Loucy (cell line): Measurements from ENCODE around the gene C1orf232.

Source experiments
- H2AFZ ChIP-seq: fragments of 200-600 bp; sonication (generic); 2 replicates; pipeline ENCODE4 v1.6.0; 2016; ENCODE audit warnings: antibody characterized with exemption, mild to moderate bottlenecking, low read length, moderate library complexity
- H3F3A ChIP-seq: fragments of 200-600 bp; 2 replicates; pipeline ENCODE4 v1.6.0; 2016; ENCODE audit warnings: antibody characterized with exemption, low read depth, mild to moderate bottlenecking
- H3K27me3 ChIP-seq: fragments of 200-600 bp; sonication (generic); 2 replicates; pipeline ENCODE4 v1.6.1; 2014; ENCODE audit warnings: low read length, mild to moderate bottlenecking; ENCODE audit not compliant: insufficient read depth, poor library complexity, severe bottlenecking
- H3K36me3 ChIP-seq: fragments of 200-600 bp; sonication (generic); 2 replicates; pipeline ENCODE4 v1.6.1; 2016; ENCODE audit warnings: low read length; ENCODE audit not compliant: insufficient read depth
- H3K4me1 ChIP-seq: fragments of 200-600 bp; sonication (generic); 2 replicates; pipeline ENCODE4 v1.5.1; 2014; ENCODE audit warnings: low read length, mild to moderate bottlenecking; ENCODE audit not compliant: insufficient read depth, poor library complexity, severe bottlenecking
- H3K4me2 ChIP-seq: fragments of 200-600 bp; sonication (generic); 2 replicates; pipeline ENCODE4 v1.6.0; 2014; ENCODE audit warnings: antibody characterized with exemption, low read length, low read depth, mild to moderate bottlenecking; ENCODE audit not compliant: poor library complexity, severe bottlenecking
- H3K4me3 ChIP-seq: fragments of 200-600 bp; sonication (generic); 2 replicates; pipeline ENCODE4 v1.5.1; 2014; ENCODE audit warnings: low read length, mild to moderate bottlenecking, mixed read lengths; ENCODE audit not compliant: poor library complexity, severe bottlenecking
- H3K79me2 ChIP-seq: fragments of 200-600 bp; sonication (generic); 2 replicates; pipeline ENCODE4 v1.6.1; 2014; ENCODE audit warnings: low read length; ENCODE audit not compliant: insufficient read depth
- H3K9ac ChIP-seq: fragments of 200-600 bp; sonication (generic); 2 replicates; pipeline ENCODE4 v1.6.0; 2014; ENCODE audit warnings: mild to moderate bottlenecking, low read depth, low read length, moderate library complexity; ENCODE audit not compliant: poor library complexity, severe bottlenecking
- H3K9me2 ChIP-seq: fragments of 200-600 bp; sonication (generic); replicated peaks from 2 replicates; pipeline ENCODE4 v1.6.1; 2016; ENCODE audit warnings: low read depth, low read length, mixed read lengths
- H3K9me3 ChIP-seq: fragments of 200-600 bp; sonication (generic); 2 replicates; pipeline ENCODE4 v1.6.1; 2014; ENCODE audit warnings: mild to moderate bottlenecking, antibody characterized with exemption, low read length, low read depth; ENCODE audit not compliant: insufficient read depth
- H4K20me1 ChIP-seq: fragments of 200-600 bp; sonication (generic); 2 replicates; pipeline ENCODE4 v1.6.0; 2014; ENCODE audit warnings: antibody characterized with exemption, low read length, mild to moderate bottlenecking; ENCODE audit not compliant: insufficient read depth, poor library complexity, severe bottlenecking
- EZH2phosphoT487 ChIP-seq: fragments of 200-600 bp; IDR thresholded peaks from 2 replicates; pipeline ENCODE4 v1.6.1; 2018; ENCODE audit warnings: antibody characterized with exemption, mild to moderate bottlenecking, moderate library complexity, borderline replicate concordance
- TF ChIP-seq, protein P1 (sequence below): fragments of 200-600 bp; sonication (generic); conservative IDR thresholded peaks from 2 replicates; pipeline ENCODE4 v1.5.1; 2014; ENCODE audit warnings: mild to moderate bottlenecking, antibody characterized with exemption, low read length

C1orf232 gene

GRCh38 chr1:26212726-26213125, 44.0 kb upstream of the C1orf232 start:
- Histone ChIP-seq H3K36me3 (no peaks in the 10 kb centered on the region), H3K4me2 (no peak overlapping the region)
- no peak for TF ChIP-seq EZH2phosphoT487
- TF ChIP-seq, protein P1, sequence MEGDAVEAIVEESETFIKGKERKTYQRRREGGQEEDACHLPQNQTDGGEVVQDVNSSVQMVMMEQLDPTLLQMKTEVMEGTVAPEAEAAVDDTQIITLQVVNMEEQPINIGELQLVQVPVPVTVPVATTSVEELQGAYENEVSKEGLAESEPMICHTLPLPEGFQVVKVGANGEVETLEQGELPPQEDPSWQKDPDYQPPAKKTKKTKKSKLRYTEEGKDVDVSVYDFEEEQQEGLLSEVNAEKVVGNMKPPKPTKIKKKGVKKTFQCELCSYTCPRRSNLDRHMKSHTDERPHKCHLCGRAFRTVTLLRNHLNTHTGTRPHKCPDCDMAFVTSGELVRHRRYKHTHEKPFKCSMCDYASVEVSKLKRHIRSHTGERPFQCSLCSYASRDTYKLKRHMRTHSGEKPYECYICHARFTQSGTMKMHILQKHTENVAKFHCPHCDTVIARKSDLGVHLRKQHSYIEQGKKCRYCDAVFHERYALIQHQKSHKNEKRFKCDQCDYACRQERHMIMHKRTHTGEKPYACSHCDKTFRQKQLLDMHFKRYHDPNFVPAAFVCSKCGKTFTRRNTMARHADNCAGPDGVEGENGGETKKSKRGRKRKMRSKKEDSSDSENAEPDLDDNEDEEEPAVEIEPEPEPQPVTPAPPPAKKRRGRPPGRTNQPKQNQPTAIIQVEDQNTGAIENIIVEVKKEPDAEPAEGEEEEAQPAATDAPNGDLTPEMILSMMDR = no peak

DNA sequence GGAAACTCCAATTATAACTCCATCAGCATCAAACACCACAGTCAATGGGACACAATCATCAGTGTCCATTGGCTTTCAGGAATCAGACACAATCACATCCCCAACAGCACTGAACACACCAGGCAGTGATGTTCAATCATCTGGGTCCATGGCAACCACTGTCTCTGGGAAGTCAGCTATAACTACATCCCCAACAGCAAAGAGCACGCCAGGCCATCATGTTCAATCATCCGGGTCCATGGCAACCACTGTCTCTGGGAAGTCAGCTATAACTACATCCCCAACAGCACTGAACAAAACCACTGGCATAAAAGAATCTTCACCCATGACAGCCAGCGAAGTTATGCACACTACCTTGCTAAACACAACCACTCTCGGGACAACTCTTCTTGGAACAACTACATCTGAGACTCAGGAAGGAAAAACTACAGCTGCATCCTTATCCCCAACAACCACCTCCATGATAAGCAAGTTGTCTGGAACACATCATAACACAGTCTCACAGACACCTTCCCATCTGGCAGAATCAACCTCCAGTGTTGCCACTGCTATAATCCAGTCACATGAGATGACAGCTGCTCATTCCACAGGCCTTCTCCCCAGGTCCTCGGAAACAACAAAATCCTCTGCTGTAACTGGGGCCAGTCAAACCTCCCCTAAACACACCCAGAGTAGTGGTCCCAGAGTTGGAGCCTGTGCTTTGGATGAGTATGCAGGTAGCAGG, 41.5 kb upstream of the C1orf232 start:
- H4K20me1 ChIP-seq = no peaks in the 10 kb centered on the region
- H3K27me3 ChIP-seq = no peaks in the 10 kb centered on the region
- no peaks in the 10 kb centered on the region for H3K36me3 ChIP-seq
- H3K79me2 ChIP-seq = no peaks in the 10 kb centered on the region
- no peaks in the 10 kb centered on the region for H3F3A ChIP-seq
- H3K4me3 ChIP-seq = no peak overlapping the region
- no peaks in the 10 kb centered on the region for H3K9me3 ChIP-seq
- no peak overlapping the region for H3K9ac ChIP-seq
- no peak overlapping the region for H3K4me2 ChIP-seq
- H3K9me2 ChIP-seq = no peaks in the 10 kb centered on the region
- TF ChIP-seq EZH2phosphoT487 = no peak
- TF ChIP-seq, protein P1 = no peak
- no peaks in the 10 kb centered on the region for H3K4me1 ChIP-seq
- no peak overlapping the region for H2AFZ ChIP-seq

More at GRCh38 chr1:26212726-26213125, 44.0 kb upstream of the C1orf232 start:
- H3K27me3 ChIP-seq = no peaks in the 10 kb centered on the region
- no peaks in the 10 kb centered on the region for H3K79me2 ChIP-seq
- 0 out of 2 replicates have a peak overlapping the region, but pooled peaks have one; percentile 52 for H2AFZ ChIP-seq
- no peaks in the 10 kb centered on the region for H3K9me3 ChIP-seq
- no peaks in the 10 kb centered on the region for H4K20me1 ChIP-seq
- H3F3A ChIP-seq = no peaks in the 10 kb centered on the region
- H3K9me2 ChIP-seq = no peaks in the 10 kb centered on the region
- H3K4me1 ChIP-seq = no peaks in the 10 kb centered on the region
- H3K4me3 ChIP-seq = no peak overlapping the region
- no peak overlapping the region for H3K9ac ChIP-seq

DNA sequence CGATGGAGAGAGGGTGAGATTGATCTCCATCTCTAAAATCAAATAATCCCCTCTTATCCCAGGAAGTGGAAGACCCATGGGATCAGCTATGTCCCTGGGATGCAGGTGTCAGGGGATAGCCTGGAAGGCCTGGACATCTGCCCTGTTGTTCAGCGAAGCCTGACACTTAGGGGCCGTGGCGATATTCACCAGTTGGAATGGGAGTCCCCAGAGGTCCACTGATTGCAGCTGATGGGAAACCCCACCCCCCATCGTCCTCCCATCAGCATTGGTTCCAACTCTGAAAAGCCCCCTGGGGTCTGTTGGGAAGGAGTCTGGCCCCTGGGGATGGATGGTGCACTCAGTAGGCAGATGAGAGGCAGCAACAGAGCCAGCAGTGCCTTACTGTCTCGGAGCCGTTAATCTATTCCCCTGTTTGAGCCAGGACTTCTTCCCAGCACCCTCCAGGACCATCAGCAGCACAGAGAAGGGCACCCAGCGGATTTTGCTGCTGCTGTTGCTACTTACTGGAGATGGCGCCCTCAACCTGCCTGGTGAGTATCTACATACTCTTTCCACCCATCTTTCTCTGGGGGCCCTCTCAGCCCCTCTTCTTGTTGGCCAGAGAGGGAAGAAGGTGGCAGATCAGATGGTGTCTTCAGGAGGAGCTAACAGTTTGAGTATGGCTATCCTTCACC, 35.0 kb upstream of the C1orf232 start:
- Histone ChIP-seq H3F3A (no peaks in the 10 kb centered on the region), H3K9ac (no peak overlapping the region), H3K4me1 (peaks cover 7% of the 10 kb centered on the region), H3K4me2 (no peak overlapping the region), H4K20me1 (no peaks in the 10 kb centered on the region), H3K4me3 (no peak overlapping the region), H3K79me2 (no peaks in the 10 kb centered on the region), H3K27me3 (no peaks in the 10 kb centered on the region), H3K9me2 (no peaks in the 10 kb centered on the region), H3K9me3 (no peaks in the 10 kb centered on the region), H2AFZ (no peak overlapping the region), H3K36me3 (no peaks in the 10 kb centered on the region)
- no peak for TF ChIP-seq EZH2phosphoT487
- TF ChIP-seq, protein P1 = peak; percentile 63
